Measurements from ENCODE around the gene C14orf119.
"Not testable (repeated sequence)": the region's sequence is repeated elsewhere in the genome, so short reads cannot be mapped to it uniquely, and the experiment has no call there.

Gene C14orf119

DNA sequence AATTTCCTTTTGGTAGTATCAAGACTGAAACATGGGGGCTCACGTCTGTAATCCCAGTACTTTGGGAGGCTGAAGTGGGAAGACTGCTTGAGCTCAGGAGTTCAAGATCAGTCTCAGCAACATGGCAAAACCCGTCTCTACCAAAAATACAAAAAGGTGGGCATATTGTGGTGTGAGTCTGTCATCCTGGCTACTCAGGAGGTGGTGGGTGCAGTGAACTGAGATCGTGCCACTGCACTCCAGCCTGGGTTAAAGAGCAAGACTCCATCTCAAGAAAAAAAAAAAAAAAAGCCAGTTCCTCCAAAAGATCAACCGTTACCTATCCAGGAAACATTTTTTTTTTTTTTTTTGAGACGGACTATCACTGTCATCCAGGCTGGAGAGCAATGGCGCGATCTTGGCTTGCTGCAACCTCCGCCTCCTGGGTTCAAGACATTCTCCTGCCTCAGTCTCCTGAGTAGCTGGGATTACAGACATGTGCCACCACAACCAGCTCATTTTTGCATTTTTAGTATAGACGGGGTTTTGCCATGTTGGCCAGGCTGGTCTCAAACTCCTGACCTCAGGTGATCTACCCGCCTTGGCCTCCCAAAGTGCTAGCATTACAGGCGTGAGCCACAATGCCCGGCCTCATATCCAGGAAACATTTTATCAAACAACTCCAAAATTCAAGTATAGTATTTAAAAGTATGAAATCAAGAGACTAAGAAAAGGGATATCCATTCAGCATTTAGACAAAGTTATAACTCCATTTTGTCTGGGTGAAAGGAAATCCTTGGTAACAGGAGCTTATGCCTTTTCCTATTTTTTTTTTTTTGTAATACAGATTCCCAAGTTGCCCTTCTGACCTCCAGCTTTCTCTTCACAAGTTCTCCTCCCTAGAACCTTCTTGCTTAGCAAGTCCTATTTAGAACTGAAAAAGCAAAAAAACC lies 3.7 kb upstream of the C14orf119 start:
- no peak for DNase-seq

DNA sequence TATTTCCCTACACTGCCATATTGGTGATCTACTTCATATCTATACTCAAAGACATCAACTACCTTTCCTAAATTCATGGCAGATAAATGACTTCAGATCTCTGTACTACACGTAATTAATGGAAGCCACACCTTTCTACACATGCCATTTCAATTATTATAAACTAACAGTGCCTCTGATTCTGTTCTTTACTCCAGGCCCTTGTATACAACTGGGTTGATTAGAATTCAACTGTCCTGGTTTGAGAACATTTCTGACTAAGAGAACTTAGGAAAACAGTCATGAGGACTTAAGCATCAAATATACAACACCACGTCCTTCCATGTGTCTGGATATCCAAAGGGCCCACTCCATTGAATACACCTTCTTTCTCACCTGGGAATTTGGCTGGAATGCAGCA lies 2.2 kb upstream of the C14orf119 start:
- no peak for DNase-seq

DNA sequence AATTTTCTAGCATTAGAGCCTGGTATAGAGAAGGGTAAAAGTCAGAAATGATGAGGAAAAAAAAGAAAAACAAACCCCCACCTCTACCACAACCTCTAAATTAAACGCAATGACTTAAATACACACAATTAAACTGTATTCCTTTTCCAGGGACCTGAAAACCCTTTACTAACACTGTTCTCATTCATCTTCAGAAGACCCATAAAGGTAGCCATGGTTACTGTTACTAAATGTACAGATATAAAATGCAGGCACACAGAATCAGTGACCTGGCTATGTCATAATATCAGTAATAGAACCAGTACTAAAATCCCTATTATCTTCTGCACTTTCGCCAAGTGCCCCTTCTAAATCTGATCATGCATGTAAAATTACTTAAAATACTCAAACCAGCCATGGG lies 1.8 kb upstream of the C14orf119 start:
- no peak for DNase-seq

DNA sequence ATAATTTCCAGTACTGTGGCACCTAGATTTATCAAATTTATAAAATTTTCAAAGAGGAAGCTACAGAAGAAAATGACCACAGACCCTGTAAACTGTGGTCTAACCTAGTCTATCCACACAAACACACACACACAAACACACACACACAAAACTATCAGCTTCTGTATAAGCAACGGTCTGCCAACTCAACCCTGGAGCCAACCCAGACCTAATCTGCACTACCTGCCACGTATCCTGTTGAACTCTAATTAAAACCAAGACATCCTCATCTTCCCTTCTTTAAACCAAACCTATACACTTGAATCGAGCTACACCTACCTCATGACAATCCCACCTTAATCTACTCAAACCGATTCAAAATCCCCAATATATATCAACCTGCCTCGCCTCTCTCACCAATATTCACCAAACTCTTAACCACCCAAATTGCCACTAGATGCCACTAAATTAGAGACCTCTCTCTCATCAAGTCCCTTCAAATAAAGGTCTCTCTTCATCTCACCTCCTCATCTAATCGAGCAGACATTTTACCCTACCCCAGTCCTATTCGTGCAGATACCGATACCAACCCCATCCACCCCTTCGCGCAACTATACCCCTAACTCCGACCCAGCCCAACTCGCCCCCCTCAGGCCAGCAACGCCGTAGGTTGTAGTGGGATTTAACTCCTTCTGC lies 1.2 kb upstream of the C14orf119 start:
- DNase-seq, result peak in 1 of 2 experiments; percentile 71

DNA sequence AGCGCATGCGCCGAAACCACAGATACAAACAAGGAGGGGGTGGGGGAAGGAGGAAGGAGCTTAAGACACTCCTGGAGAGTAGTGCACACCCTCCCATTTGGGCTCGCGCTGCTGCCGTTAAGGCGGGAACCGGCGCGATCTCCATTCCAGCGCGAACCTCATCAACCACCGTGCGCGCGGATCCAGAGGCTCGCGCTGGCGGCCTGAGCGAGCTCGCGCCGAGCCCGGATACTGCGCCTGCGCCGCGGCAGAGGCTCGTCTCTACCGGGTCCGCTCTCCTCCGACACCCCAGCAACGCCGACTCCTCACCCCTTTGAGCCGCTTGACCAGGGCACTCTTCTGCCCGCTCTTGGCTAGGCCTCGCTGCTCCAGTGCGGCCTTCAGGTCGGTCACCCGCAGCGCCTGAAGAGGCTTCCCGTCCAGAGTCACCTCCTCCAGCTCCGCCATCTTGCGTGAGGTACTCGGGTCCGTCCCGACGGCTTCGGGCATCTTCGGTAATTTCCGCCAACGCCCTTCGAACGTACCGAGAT lies 574 bp upstream of the C14orf119 start, which contains the start of gene ACIN1:
Gene ACIN1 (minus strand): TSS at position 471 of the 530 bp plus-strand sequence. CDS start 24 bp downstream, at position 447.
- peak in 1 of 2 experiments; percentile 99 for DNase-seq

DNA sequence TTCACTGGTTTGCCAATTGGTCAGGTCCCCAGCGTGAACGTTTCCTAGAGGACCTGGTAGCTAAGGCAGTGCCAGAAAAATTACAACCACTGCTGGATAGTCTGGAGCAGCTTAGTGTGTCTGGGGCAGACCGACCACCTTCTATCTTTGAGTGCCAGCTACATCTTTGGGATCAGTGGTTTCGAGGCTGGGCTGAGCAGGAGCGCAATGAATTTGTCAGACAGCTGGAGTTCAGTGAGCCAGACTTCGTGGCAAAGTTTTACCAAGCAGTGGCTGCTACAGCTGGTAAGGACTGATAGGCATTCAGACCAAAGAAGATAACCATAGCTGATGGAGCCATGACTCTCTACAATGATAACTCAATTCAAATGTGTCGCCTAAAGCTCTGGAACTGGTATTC lies 2.5 kb downstream of the C14orf119 start:
- DNase-seq, result no peak

DNA sequence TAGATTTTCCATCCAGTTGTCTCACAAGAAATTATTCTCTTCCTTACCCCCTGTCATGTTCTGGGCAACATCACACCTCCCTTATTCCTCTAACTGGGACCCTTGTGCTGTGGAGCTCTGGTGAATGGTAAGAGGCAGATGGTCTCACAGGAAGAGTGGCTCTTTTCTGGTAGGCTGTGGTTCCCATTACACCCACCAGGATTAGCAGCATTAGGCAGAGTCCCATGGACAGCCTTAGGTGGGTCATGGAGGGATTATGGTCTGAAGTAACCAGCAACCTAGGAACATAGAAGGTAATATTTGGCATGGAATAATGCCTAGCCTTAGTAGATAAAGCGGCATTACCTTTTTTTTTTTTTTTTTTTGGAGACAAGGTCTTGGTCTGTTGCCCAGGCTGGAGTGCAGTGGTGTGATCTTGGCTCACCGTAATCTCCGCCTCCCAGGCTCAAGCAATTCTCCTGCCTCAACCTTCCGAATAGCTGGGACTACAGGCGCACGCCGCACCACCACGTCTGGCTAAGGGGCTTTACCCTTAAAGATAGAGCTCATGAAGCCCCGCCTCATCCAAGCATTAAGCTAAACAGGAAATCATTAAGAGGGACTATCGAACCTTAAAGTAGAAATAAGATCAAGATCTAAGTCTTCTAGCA lies 4.0 kb downstream of the C14orf119 start:
- DNase-seq, result no peak

DNA sequence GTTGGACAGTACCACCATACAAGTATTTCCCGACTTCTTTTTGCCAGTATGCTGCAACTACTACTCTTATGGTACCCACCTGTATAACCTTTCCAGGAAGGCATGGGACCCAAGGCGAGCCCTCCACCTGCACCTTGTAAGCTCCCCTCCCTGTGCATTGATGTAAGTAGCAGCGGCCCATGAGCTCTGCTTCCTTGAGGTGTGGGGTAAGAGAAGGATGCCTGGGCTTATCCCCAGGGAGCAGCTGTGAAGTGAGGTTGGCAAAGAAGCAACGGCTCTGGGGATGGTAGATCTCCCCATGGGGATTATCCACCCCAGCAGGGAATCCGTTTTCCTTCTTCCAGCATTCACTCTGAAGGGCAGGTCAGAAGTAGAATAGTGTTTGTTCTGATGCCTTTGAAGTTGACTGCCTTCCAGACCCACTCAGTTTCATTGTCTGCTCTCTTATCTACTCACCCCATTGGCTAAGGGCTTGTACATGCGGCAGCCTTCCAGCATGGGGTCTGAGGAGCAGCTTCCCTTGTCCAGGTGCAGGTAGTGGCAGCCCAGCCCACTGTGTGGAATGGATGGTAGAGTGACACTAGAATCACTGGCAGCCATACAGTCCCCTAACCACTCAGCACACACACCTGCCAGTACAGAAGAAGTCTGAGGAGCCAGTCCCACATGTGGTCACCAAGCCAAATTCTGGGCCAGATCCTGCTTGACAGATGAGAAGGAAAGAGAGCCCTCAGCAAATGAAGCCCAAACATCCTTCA lies 6.1 kb downstream of the C14orf119 start:
- DNase-seq, result no peak

DNA sequence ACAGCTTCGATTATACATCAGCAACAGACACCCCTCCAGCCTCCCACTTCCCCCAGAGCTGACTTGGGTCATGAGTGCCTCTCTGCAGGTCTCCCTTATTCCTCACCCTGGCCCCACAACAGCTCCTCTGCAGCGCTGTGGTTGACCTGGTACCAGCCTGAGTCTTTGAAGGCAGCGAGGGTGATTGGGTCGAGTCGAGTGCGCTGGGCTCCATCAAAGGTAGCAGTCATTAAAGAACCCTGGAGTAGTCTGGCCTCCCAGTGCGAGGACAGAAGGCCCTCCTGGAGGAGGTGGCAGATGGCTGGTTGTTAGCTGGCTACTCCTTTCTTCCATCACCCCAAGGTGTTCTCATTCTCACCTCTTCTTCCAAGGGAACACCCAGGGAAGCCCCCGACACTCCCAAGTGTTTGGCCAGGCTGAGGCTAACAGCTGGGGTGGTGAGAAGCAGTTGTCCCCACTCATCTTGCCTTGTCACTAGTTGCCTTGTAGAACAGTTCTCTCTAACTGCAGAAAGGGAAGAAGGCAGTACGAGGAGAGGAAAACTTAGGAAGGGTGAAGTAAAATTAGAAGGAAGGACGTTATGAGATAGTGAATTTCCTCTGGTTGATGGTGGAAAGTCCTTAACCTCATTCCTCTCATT lies 6.8 kb downstream of the C14orf119 start:
- no peak for DNase-seq

DNA sequence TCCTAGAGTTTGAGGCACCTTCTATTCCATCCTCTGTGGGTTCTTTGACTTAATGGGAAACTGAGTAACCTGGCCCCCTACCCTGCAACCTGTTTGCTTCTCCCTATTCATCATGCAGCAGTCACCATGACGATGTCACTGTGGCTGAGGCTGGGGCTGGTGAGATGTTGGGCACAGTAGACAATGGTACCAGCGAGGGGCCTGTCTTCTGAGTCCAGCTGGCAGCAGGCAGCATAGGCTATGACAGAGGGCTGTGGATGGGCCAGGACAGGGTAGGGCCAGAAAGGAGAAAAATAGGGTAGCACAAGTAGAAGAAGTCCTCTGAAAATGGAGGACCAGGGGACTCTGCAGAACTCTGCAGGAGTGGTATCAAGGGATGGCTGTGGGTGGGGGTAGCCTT lies 7.5 kb downstream of the C14orf119 start:
- DNase-seq, result no peak

DNA sequence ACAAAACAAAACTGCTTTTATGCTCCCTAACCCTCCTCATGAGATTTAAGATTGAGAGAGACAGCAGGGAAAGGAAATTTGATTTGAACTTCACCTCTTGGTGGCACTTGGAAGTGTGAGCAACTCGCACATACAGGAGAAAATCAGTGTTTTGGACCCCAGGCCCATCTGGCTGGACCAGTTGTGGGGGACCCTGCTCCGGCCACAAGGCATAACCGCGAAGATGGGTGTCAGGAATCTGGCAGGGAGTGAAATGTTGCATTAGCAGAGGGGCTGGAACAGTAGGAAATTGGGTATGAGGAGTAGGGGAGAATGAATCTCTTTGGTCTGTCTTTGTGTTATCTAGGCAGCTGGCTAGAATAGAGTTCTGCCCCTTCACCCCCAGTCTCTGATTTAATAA lies 8.3 kb downstream of the C14orf119 start:
- no peak for DNase-seq

DNA sequence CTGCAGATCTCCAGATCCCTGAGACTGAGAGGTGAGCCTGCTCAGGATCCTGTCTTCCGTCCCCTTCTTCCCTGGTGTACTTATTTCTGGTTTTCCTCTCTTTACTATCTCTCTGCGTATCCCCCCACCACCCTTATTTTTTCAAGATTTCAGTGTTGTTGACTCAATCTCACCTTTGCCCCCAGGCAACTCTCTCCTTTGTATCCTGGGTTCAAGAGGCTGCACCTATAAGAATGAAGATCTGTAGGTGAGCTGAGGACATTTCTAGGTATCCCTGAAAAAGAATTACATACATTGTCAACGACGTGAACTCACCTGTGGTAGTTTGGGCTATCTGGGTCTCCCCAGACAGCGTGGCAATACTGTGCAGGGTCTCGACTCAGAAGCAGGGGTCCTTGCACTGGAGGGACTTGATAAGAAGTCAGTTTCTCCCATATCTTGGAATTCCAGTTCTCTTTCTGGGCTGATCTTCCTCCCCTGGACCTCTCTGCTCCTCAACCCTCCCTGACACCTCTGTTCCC lies 8.8 kb downstream of the C14orf119 start:
- DNase-seq, result no peak

DNA sequence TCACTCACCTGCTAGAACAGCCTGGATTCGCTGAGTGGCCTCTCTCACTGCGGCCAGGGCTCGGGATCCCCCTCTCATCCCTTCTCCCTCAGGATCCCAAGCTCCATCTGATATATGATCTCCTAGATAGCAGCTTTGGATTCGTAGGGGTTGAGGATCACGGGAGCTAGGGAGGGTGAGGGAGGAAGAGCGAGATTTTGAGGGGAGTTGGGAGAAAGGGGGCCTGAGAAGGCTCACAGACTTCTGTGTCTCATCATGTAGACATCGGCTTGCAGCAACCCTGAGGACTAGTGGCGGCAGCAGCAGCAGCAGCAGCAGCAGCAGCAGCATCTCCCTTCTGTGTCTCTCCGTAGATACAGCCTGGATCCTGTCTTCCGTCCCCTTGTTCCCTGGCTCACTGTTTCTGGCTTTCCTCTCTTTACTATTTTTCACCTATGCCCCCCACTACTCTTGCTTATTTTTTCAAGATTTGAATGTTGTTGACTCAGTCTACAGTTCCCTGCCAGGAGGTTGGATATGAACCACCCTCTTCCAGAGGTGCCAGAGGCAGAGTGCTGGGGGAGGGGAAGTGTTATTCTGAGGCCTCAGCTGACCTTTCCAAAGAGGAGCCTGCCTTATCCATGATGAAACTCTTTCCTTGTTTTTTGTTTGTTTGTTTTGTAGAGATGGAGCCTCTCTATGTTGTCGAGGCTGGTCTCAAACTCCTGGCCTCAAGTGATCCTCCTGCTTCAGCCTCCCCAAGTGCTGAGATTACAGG lies 9.5 kb downstream of the C14orf119 start, which contains the start of gene CIROP:
Gene CIROP (minus strand): TSS at position 399 of the 757 bp plus-strand sequence. CDS start 69 bp downstream, at position 330.
- no peak for DNase-seq

DNA sequence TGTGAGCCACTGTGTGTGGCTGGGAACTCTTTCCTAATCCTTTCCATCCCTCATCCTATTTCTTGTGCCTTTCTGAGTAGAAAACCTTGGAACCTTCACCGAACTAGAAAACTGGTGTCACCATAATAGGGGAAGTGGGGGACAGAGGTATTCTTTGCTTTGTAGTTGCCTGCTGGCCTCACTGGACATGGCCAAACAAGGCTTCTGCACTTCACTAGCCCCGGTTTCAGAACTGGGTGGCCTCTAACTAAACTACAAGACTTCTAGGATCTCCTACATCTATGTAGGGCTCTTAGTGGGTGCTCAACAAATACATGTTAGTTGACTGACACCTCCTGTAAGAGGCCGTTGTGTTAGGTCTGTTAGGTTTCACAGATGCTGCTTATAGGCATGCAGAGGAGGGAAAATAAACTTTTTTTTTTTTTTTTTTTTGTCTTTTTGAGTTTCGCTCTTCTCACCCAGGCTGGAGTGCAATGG lies 10.1 kb downstream of the C14orf119 start:
- DNase-seq, result no peak

DNA sequence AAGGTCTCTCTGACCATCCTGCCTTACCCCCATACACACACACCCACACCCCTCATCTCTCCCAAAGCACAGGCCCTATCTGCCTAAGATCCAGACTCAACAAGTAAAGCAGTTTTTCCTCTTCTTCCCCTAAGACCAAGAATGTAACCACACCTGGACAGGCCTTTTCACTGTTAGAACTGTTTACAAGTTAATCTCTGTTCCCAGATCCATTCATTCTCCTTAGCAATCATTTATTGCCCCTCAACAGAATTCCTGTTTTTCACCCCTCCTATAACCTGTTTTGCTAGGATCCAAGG lies 11.4 kb downstream of the C14orf119 start:
- DNase-seq, result no peak

DNA sequence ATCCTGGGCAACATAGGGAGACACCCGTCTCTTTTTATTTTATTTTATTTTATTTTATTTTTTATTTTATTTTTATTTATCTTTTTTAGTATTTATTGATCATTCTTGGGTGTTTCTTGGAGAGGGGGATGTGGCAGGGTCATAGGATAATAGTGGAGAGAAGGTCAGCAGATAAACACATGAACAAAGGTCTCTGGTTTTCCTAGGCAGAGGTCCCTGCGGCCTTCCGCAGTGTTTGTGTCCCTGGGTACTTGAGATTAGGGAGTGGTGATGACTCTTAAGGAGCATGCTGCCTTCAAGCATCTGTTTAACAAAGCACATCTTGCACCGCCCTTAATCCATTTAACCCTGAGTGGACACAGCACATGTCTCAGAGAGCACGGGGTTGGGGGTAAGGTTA lies 12.3 kb downstream of the C14orf119 start:
- not testable (repeated sequence) for DNase-seq

DNA sequence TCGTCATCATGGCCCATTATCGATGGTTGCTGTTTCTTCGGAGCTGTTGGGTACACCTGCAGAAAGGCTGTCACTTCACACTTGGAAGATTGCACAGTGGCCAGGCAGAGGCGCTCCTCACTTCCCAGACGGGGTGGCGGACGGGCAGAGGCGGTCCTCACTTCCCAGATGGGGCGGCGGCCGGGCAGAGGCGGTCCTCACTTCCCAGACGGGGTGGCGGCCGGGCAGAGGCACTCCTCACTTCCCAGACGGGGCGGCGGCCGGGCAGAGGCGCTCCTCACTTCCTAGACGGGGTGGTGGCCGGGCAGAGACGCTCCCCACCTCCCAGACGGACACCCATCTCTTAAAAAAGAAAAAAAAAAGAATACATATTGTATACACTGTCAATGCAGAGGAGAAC lies 12.9 kb downstream of the C14orf119 start:
- DNase-seq, result not testable (repeated sequence)

DNA sequence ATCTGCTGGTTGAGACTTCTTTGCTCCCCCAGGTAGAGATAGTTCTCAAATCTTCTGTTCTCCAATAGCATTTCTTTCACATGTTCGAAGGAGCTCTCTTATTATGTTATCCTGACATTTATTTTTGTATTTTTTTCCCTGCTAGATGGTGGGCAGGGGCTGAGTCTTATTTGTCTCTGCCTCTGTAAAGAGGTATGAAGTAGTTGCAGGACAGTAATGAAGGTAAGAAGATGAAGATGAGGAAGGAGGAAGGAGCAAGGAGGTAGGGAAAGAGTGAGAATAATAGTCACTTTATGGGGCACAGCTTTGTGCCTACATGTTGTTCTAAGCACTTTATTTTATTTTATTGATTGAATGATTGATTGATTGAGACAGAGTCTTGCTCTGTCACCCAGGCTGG lies 14.5 kb downstream of the C14orf119 start:
- no peak for DNase-seq

DNA sequence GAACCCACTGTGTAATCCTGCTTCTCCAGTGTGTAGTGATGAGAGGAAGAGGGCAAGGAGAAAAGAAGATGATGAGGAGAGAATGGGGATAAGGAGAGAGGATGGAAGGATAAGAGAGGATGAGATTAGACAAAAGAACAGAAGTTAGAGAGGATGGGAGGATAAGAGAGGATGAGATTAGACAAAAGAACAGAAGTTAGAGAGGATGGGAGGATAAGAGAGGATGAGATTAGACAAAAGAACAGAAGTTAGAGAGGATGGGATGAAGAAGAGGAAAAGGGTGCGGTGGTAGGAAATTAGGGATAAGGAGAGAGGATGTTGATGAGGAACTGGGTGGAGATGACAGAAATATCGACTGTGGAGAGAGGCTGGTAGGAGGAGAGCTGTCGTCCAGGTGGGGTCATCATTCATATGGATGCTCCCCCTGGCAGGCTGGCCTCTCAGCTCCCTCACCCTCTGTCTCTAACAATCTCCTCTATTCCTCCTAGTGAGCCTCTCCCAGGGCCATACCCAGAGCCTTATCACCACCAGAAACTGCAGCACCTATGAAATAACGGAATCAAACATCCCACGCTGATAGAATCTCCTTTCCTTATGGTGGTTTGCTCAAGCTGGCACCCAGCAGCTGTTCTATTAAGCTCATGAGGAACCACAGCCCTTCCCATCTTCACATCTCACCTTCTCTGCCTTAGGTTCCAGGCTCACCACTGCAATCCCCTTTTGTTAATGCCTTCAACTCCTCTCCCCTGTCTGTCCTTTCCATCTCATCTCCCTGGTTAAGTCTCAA lies 15.5 kb downstream of the C14orf119 start:
- DNase-seq, result no peak

Data from stimulated activated CD4-positive, alpha-beta T cell treated with anti-CD3 and anti-CD28 coated beads, Interleukin-4, amount 100 ng/mL, for 4 hours (primary cell).